ENCODE measurements around the gene NALCN. TPM values are rescaled to one million over a fixed set of nuclear protein-coding genes. Genes with fewer than 3 reads are reported as not detected.

NALCN gene
- total RNA-seq, 2 donors from 2014 or later, result 1.6 to 4.6 TPM

DNA sequence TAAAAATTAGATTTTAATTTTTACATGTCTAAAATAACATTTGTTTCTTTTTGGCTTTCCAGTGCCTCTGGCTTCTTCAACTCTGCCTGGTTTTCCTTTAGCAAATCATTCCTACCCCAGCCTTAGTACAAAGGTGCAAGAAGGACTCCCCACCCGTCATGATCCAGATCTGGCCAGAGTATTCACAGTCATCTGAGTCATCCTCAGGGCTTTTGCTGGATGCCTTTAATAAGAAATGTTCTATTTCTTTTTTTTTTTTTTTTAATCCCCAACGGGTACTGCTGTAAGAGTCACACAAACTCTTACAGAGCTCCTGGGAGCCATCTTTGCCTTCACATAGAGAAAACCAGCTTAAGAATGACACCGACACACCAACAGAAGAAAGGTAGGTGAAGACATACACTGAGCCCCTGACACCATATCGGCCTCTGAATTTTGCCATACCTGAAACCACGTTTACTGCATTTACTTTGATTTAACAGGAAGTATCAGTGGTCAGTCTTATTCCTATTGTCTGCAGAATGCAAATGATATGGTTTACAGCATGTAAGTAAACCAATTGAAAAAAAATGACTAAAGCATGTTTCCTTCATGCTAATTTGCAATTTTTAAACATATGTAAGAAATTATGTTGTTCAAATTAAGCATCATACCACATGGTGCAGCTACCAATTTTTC lies 184.4 kb downstream of the NALCN start:
- H3K36me3 ChIP-seq (replicated peaks in 1 of 2; ENCODE audit: insufficient read depth in 1 of 2, low read depth in 2 of 2), result no peaks in the 10 kb centered on the region
- no peaks in the 10 kb centered on the region for H3K27me3 ChIP-seq
- intact Hi-C loops (cut with DNase I), result no loop called here
- H3K9me3 ChIP-seq, result no peaks in the 10 kb centered on the region
- no peak overlapping the region for H3K27ac ChIP-seq
- WGBS, 2 donors, result 78 to 80% methylated on average over 5 of the region's 5 CpGs
- H3K4me1 ChIP-seq, result no peaks in the 10 kb centered on the region
- DNase-seq, result no peak
- ATAC-seq, result no peak
- no peak for TF ChIP-seq POLR2A (IDR thresholded peaks at IDR 0.05)
- H3K4me3 ChIP-seq, result no peak overlapping the region

DNA sequence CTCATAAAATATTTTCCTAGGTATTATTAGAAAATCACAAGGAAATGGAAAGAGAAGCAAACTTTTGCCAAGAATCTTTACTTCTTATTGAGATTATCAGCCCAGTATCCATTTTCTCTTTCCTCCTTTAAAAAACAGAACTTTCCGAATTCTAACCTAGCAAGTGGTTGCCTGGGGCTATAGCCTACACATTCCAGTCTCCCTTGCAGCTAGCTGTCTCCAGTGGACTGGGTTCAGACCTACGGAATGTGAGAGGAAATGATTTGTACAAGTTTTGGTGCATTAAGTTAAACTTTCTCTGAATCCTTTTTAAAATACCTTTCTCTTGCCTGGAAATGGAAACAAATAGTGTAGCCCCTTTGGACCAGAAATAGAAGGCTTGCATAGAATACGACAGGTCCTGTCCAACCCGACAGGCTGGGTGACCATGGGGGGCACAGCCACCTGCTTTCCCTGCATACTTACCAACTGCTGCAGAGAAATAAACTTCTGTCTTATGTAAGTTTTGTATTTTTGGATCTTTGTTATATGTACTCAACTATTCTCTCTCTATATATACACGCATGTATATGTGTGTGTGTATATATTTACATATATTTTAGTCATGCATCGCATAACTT lies 185.9 kb downstream of the NALCN start:
- no peaks in the 10 kb centered on the region for H3K4me1 ChIP-seq
- DNase-seq, result no peak

DNA sequence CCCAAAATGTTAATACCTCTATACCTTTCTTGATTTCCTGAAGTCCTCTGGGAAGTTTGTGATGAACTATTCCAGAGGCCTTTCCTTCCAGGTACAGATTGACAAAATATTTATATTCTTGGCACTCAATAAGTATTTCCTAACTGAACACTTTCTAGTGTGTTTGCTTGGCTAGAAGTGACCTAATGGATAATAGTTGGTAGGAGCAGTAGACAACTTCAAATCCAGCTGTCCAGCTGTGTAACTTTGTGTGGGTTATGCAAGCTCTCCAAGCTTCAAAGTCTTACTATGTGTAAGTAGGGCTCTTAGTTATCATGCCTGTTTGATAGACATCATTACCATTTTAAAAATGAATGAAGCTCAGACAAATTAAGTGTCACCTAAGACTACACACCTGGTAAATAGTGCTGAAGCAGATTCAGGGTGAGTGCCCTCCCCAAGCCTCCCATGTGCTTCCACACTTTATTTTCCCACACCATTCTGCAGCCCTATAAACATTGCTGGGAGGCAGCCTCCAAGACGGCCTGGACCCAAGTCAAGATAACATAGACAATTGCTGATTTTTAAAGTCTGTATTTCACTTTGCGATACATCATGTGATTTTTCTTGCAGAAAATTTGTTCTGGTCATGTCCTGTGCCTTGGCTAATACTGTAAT lies 196.6 kb downstream of the NALCN start:
- no peaks in the 10 kb centered on the region for H3K9me3 ChIP-seq
- no peaks in the 10 kb centered on the region for H3K4me1 ChIP-seq
- no peak overlapping the region for H3K4me3 ChIP-seq
- H3K27me3 ChIP-seq, result no peaks in the 10 kb centered on the region
- TF ChIP-seq POLR2A (IDR thresholded peaks at IDR 0.05), result no peak
- TF ChIP-seq, protein P1, sequence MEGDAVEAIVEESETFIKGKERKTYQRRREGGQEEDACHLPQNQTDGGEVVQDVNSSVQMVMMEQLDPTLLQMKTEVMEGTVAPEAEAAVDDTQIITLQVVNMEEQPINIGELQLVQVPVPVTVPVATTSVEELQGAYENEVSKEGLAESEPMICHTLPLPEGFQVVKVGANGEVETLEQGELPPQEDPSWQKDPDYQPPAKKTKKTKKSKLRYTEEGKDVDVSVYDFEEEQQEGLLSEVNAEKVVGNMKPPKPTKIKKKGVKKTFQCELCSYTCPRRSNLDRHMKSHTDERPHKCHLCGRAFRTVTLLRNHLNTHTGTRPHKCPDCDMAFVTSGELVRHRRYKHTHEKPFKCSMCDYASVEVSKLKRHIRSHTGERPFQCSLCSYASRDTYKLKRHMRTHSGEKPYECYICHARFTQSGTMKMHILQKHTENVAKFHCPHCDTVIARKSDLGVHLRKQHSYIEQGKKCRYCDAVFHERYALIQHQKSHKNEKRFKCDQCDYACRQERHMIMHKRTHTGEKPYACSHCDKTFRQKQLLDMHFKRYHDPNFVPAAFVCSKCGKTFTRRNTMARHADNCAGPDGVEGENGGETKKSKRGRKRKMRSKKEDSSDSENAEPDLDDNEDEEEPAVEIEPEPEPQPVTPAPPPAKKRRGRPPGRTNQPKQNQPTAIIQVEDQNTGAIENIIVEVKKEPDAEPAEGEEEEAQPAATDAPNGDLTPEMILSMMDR (IDR thresholded peaks at IDR 0.05), result no peak
- WGBS, 2 donors, result 23 to 27% methylated on average over 2 of the region's 2 CpGs
- intact Hi-C loops (cut with DNase I), result no loop called here
- H3K27ac ChIP-seq, result peak overlapping the region in 1 of 4 donors; percentile 15
- peak in 2 of 4 donors; percentile 21 to 45 for DNase-seq
- ATAC-seq, result peak; percentile 35
- no peaks in the 10 kb centered on the region for H3K36me3 ChIP-seq (replicated peaks in 1 of 2; ENCODE audit: insufficient read depth in 1 of 2, low read depth in 2 of 2)

More for the DNA sequence above, 185.9 kb downstream of the NALCN start:
- TF ChIP-seq, protein P1 (IDR thresholded peaks at IDR 0.05), result no peak
- Histone ChIP-seq H3K27me3 (no peaks in the 10 kb centered on the region), H3K36me3 (replicated peaks in 1 of 2; ENCODE audit: insufficient read depth in 1 of 2, low read depth in 2 of 2) (no peaks in the 10 kb centered on the region), H3K4me3 (no peak overlapping the region), H3K9me3 (no peaks in the 10 kb centered on the region), H3K27ac (no peak overlapping the region)
- intact Hi-C loops (cut with DNase I), result no loop called here
- no peak for ATAC-seq
- 86 to 90% methylated on average over 6 of the region's 6 CpGs for WGBS, 2 donors

DNA sequence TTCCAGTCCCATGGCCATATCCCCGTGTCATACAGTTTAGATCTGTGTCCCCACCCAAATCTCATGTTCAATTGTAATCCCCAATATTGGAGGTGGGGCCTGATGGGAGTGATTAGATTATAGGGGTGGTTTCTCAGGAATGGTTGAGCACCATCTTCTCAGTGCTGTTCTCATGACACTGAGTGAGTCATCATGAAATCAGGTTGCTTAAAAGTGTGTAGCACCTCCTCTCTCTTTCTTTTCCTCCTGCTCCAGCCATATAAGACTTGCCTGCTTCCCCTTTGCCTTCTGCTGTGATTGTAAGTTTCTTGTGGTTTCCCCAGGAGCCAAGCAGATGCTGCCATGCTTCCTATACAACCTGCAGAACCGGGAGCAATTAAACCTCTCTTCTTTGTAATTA lies 197.8 kb downstream of the NALCN start:
- Histone ChIP-seq H3K36me3 (replicated peaks in 1 of 2; ENCODE audit: insufficient read depth in 1 of 2, low read depth in 2 of 2) (no peaks in the 10 kb centered on the region), H3K9me3 (no peaks in the 10 kb centered on the region), H3K27me3 (no peaks in the 10 kb centered on the region), H3K4me3 (no peak overlapping the region), H3K27ac (no peak overlapping the region), H3K4me1 (no peaks in the 10 kb centered on the region)
- 83 to 89% methylated on average over 2 of the region's 2 CpGs for WGBS, 2 donors
- DNase-seq (no peak), ATAC-seq (no peak)
- TF ChIP-seq, protein P1 (IDR thresholded peaks at IDR 0.05), result no peak
- no peak for TF ChIP-seq POLR2A (IDR thresholded peaks at IDR 0.05)
- intact Hi-C loops (cut with DNase I), result no loop called here

DNA sequence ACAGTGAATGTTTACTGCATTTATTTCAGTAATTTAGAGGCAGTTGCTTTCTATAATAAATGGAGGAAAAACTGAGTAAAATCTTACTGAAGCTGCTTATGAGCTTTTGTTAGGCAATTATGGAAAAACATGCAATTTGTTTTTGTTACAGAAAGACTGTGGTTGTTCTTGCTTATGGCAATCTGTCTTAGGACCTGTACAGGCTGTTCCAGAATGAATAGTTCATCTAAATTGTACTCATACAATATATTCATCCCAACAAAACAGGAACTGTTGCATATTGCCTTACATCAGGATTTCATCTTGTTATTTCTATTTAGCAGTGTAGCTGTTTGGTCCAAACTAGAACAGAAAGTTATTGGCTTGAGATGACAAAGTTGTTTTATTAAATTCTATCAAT lies 199.2 kb downstream of the NALCN start:
- Histone ChIP-seq H3K27me3 (no peaks in the 10 kb centered on the region), H3K36me3 (replicated peaks in 1 of 2; ENCODE audit: insufficient read depth in 1 of 2, low read depth in 2 of 2) (no peaks in the 10 kb centered on the region), H3K9me3 (no peaks in the 10 kb centered on the region), H3K27ac (no peak overlapping the region), H3K4me1 (no peaks in the 10 kb centered on the region), H3K4me3 (no peak overlapping the region)
- no peak for DNase-seq
- intact Hi-C loops (cut with DNase I), result no loop called here
- TF ChIP-seq, protein P1 (IDR thresholded peaks at IDR 0.05), result no peak
- TF ChIP-seq POLR2A (IDR thresholded peaks at IDR 0.05), result no peak
- ATAC-seq, result no peak

All from body of pancreas (tissue), 4 donors.